GM04503 (cell line): ENCODE measurements around the gene CNIH1.
"Not testable (repeated sequence)": the region's sequence is repeated elsewhere in the genome, so short reads cannot be mapped to it uniquely, and the experiment has no call there.

Source experiments
- DNase-seq: peaks from one replicate; pipeline ENCODE4 v3.0.0-alpha.2; 2012; ENCODE audit warnings: low read depth

Gene CNIH1

GRCh38 chr14:54467280-54467679 lies 26.1 kb upstream of the CNIH1 start:
- no peak for DNase-seq

GRCh38 chr14:54465654-54466053 lies 24.5 kb upstream of the CNIH1 start:
- no peak for DNase-seq

GRCh38 chr14:54462048-54462447 lies 20.9 kb upstream of the CNIH1 start:
- no peak for DNase-seq

- no peak for DNase-seq
Observed at GRCh38 chr14:54459106-54459505, 17.9 kb upstream of the CNIH1 start.

GRCh38 chr14:54458536-54458935 lies 17.4 kb upstream of the CNIH1 start:
- not testable (repeated sequence) for DNase-seq

GRCh38 chr14:54457609-54457996 lies 16.4 kb upstream of the CNIH1 start:
- DNase-seq: no peak

- not testable (repeated sequence) for DNase-seq
Observed at GRCh38 chr14:54456820-54457608, 15.8 kb upstream of the CNIH1 start.

- no peak for DNase-seq
Observed at GRCh38 chr14:54455363-54455762, 14.2 kb upstream of the CNIH1 start.

- not testable (repeated sequence) for DNase-seq
Observed at GRCh38 chr14:54453990-54454389, 12.8 kb upstream of the CNIH1 start.

GRCh38 chr14:54453252-54453651 lies 12.1 kb upstream of the CNIH1 start:
- no peak for DNase-seq

GRCh38 chr14:54451961-54452360 lies 10.8 kb upstream of the CNIH1 start:
- DNase-seq: no peak

GRCh38 chr14:54451121-54451601 lies 10.0 kb upstream of the CNIH1 start:
- DNase-seq: no peak

- peak; percentile 50 for DNase-seq
Observed at GRCh38 chr14:54450535-54450934, 9.4 kb upstream of the CNIH1 start.

GRCh38 chr14:54447231-54447692 lies 6.1 kb upstream of the CNIH1 start:
- no peak for DNase-seq

- DNase-seq: no peak
Observed at GRCh38 chr14:54446161-54446693, 5.1 kb upstream of the CNIH1 start.

- DNase-seq: no peak
Observed at GRCh38 chr14:54444681-54445080, 3.5 kb upstream of the CNIH1 start.

GRCh38 chr14:54443981-54444380 lies 2.8 kb upstream of the CNIH1 start:
- no peak for DNase-seq

- not testable (repeated sequence) for DNase-seq
Observed at GRCh38 chr14:54442961-54443360, 1.8 kb upstream of the CNIH1 start.

GRCh38 chr14:54440476-54440872 lies 700 bp downstream of the CNIH1 start:
- no peak for DNase-seq

- no peak for DNase-seq
Observed at GRCh38 chr14:54440037-54440436, 1.1 kb downstream of the CNIH1 start.

GRCh38 chr14:54438703-54439102 lies 2.5 kb downstream of the CNIH1 start:
- DNase-seq: no peak

GRCh38 chr14:54437954-54438353 lies 3.2 kb downstream of the CNIH1 start:
- DNase-seq: not testable (repeated sequence)

- DNase-seq: no peak
Observed at GRCh38 chr14:54435500-54435981, 5.6 kb downstream of the CNIH1 start.
